ENCODE measurements around the gene SNX20. TPM values are rescaled to one million over a fixed set of nuclear protein-coding genes. Genes with fewer than 3 reads are reported as not detected.

Gene SNX20
- total and polyA plus RNA-seq, 2 of the 13 experiments (the other 11 are each of a cell fraction or from before 2014, with no cell fraction given) = not detected

GRCh38 chr16:50683689-50684374 lies 2.7 kb upstream of the SNX20 start (continued):
- no peak for TF ChIP-seq RXRA (CRISPR knock-in tag; IDR thresholded peaks at IDR 0.05)

GRCh38 chr16:50680556-50680893 lies 587 bp downstream of the SNX20 start:
- Histone ChIP-seq H2AFZ (ENCODE audit: low read length) (no peak overlapping the region), H3K79me2 (ENCODE audit: insufficient read depth, low read length) (no peaks in the 10 kb centered on the region), H3K27me3 (ENCODE audit: control insufficient read depth in 1 of 2, insufficient read depth in 2 of 2, low read length in 2 of 2) (peaks cover 0 to 10% of the 10 kb centered on the region in 2 experiments; a peak in 4 of 5 replicates), H3K4me2 (ENCODE audit: low read depth, low read length) (no peak overlapping the region), H3K36me3 (replicated peaks in 1 of 2; ENCODE audit: control insufficient read depth in 1 of 2, insufficient read depth in 2 of 2, low read length in 2 of 2) (no peaks in the 10 kb centered on the region), H3K4me3 (replicated peaks in 1 of 3; ENCODE audit: insufficient read depth in 1 of 3, low read depth in 2 of 3, low read length in 3 of 3) (no peak overlapping the region), H3K27ac (ENCODE audit: extremely low read length, insufficient read depth, low read length) (no peak overlapping the region), H3K9ac (ENCODE audit: insufficient read depth, low read depth, low read length) (no peak overlapping the region), H3K9me3 (ENCODE audit: low read length) (no peaks in the 10 kb centered on the region), H3K4me1 (ENCODE audit: insufficient read depth, low read length) (peaks cover 10% of the 10 kb centered on the region), H4K20me1 (ENCODE audit: insufficient read depth, low read length) (no peaks in the 10 kb centered on the region)
- BruUV-seq (replicated peaks) = no TSS peak
- TF ChIP-seq NFIB (CRISPR knock-in tag; IDR thresholded peaks at IDR 0.05; ENCODE audit: borderline replicate concordance) (no peak), ZSCAN25 (CRISPR knock-in tag; IDR thresholded peaks at IDR 0.05) (no peak), ZNF337 (CRISPR knock-in tag; IDR thresholded peaks at IDR 0.05; ENCODE audit: borderline replicate concordance, low read depth) (no peak), SMARCE1 (IDR thresholded peaks at IDR 0.05; ENCODE audit: borderline replicate concordance) (no peak), HES4 (CRISPR knock-in tag; IDR thresholded peaks at IDR 0.05; ENCODE audit: borderline replicate concordance) (no peak), ZNF12 (CRISPR knock-in tag; IDR thresholded peaks at IDR 0.05) (no peak), ISX (CRISPR knock-in tag; conservative IDR thresholded peaks at IDR 0.05) (no peak), MLX (CRISPR knock-in tag; IDR thresholded peaks at IDR 0.05) (no peak), ZBTB49 (CRISPR knock-in tag; IDR thresholded peaks at IDR 0.05; ENCODE audit: borderline replicate concordance) (no peak), ARNT (IDR thresholded peaks at IDR 0.05) (no peak), CHD4 (IDR thresholded peaks at IDR 0.05; ENCODE audit: borderline replicate concordance, low read length) (no peak)
- in situ Hi-C loops (cut with HindIII; ENCODE audit: extremely low pct_ligation_motif_present, low pct_unique_long_range_greater_than_20kb) (no loop called here), intact Hi-C loops (cut with micrococcal nuclease; ENCODE audit: unreplicated experiment) (no loop called here)
- FAIRE-seq (no peak), DNase-seq (ENCODE audit: low spot score) (no peak), ATAC-seq (no peak)
- ChIA-PET CTCF (ENCODE audit: low intra/inter-chr PET ratio, low total read pairs) (no interaction called here), POLR2A (no interaction called here)
- WGBS (ENCODE audit: low lambda C conversion rate) = 27% methylated on average over 3 of the region's 3 CpGs

Data from HepG2 (cell line).